PFSK-1 (cell line): ENCODE data around the gene ITGA11.

ENCODE experiments used
- FOXP2 ChIP-seq: optimal IDR thresholded peaks from 2 replicates; pipeline ENCODE3; 2011; ENCODE audit warnings: borderline replicate concordance, control low read depth, inconsistent platforms; ENCODE audit not compliant: insufficient read depth; ENCODE audit errors: extremely low read length, extremely low read depth
- POLR2AphosphoS5 ChIP-seq: IDR thresholded peaks from 2 replicates; pipeline ENCODE4 v1.6.1; 2012; ENCODE audit warnings: low read depth, mild to moderate bottlenecking, control low read depth, low read length, moderate library complexity
- REST ChIP-seq, 2 experiments: IDR thresholded peaks; 2 replicates each; pipeline versions ENCODE4 v1.6.1 to v1.8.0; 2011 to 2012; ENCODE audit warnings: low read depth in 2 of 2, low read length in 2 of 2, control low read depth in 1 of 2, inconsistent platforms in 1 of 2, mild to moderate bottlenecking in 1 of 2, moderate library complexity in 1 of 2; ENCODE audit not compliant: insufficient read depth in 1 of 2
- SIN3A ChIP-seq: IDR thresholded peaks from 2 replicates; pipeline ENCODE4 v1.6.1; 2012; ENCODE audit warnings: mild to moderate bottlenecking, low read length, moderate library complexity, borderline replicate concordance; ENCODE audit not compliant: insufficient read depth
- TAF1 ChIP-seq: IDR thresholded peaks from 2 replicates; pipeline ENCODE4 v1.6.1; 2012; ENCODE audit warnings: low read length, control low read depth, borderline replicate concordance; ENCODE audit not compliant: insufficient read depth

ITGA11 gene

DNA sequence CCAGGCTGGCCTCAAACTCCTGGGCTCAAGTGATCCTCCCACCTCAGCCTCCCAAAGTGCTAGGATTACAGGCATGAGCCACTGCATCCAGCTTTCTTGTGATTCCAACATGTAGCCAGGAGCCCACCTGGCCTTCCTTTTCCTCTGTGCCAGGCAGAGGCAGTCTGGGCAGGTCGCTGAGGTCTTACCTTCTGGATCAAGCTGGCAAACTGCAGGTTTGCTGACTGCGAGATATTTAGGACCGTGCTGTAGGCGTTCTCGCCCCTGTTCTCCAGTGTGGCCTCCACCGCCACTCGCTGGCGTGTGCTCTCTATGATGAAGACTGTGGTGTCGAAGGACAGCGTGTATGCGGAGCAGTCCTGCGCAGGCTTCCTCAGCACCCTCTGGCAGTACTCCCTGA lies 112.0 kb downstream of the ITGA11 start:
- TF ChIP-seq FOXP2: no peak
- TF ChIP-seq TAF1: no peak
- no peak for TF ChIP-seq POLR2AphosphoS5
- no peak for TF ChIP-seq REST (IDR thresholded peaks at IDR 0.05; ENCODE audit: insufficient read depth in 1 of 2, low read depth in 2 of 2, low read length in 2 of 2)
- TF ChIP-seq SIN3A: no peak

GRCh38 chr15:68318931-68319909 lies 112.7 kb downstream of the ITGA11 start:
- TF ChIP-seq POLR2AphosphoS5 (no peak), REST (IDR thresholded peaks at IDR 0.05; ENCODE audit: insufficient read depth in 1 of 2, low read depth in 2 of 2, low read length in 2 of 2) (no peak), SIN3A (no peak), TAF1 (no peak), FOXP2 (no peak)

DNA sequence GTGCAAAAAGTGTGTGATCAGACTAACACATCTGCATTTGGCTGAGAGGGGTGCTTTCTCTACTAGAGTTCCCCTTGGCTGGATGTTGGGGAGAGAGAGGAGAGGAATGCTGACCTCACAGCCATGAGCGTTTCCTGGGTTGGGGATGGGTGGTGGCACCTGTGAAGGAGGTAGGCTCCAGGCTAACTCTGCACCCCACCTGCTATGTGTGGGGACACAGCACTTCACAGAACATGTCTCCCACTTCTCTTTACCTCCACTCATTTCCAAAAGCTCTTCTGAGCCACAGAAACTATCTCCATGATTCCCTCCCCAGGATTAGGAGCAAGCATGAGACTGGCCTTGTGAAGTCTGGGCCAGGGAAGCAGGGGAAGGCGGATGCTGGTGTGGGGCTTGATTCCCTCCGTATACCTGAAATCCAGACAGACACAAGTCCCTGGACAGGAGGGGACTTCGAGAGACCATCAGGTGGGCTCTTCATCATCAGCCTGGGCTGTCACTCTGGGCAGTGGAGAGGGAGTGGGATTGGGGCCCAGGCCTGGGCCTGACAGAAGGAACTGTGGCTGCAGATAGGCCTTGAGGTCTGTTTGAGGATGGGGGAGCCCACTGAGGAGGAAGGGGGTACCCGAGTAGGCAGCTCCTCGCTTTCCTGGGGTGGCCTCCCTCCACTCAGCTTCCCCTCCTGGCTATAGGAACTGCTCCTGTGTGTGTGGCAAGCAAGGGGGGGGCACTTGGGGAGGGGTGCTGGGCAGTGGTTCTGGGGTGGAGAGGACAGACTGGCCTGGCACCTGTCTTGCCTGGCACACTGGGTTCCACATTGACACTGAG lies 113.7 kb downstream of the ITGA11 start:
- TF ChIP-seq POLR2AphosphoS5 (no peak), TAF1 (no peak), REST (IDR thresholded peaks at IDR 0.05; ENCODE audit: insufficient read depth in 1 of 2, low read depth in 2 of 2, low read length in 2 of 2) (no peak), FOXP2 (no peak), SIN3A (no peak)

GRCh38 chr15:68317281-68318007 lies 114.5 kb downstream of the ITGA11 start:
- no peak for TF ChIP-seq REST (IDR thresholded peaks at IDR 0.05; ENCODE audit: insufficient read depth in 1 of 2, low read depth in 2 of 2, low read length in 2 of 2)
- no peak for TF ChIP-seq SIN3A
- TF ChIP-seq TAF1: no peak
- no peak for TF ChIP-seq FOXP2
- no peak for TF ChIP-seq POLR2AphosphoS5
